K562 (cell line): ENCODE data around the gene ANKLE1. TPM values are rescaled to one million over a fixed set of nuclear protein-coding genes. Genes with fewer than 3 reads are reported as not detected.

Experiments used
- ARHGAP35 ChIP-seq: fragments of 450-650 bp; IDR thresholded peaks from 2 replicates; pipeline ENCODE4 v1.6.1; 2018; ENCODE audit not compliant: partially characterized antibody
- CLOCK ChIP-seq: fragments of 250-450 bp; sonication (Bioruptor Pico); IDR thresholded peaks from 2 replicates; pipeline ENCODE4 v1.4.0; 2020; ENCODE audit warnings: mild to moderate bottlenecking, moderate library complexity, borderline replicate concordance
- CREB3L1 ChIP-seq: fragments of 450-650 bp; IDR thresholded peaks from 2 replicates; pipeline ENCODE4 v1.6.1; 2014; ENCODE audit warnings: low read depth, mild to moderate bottlenecking, moderate library complexity, borderline replicate concordance
- DNMT1 ChIP-seq: fragments of 450-650 bp; IDR thresholded peaks from 2 replicates; pipeline ENCODE4 v1.6.1; 2016; ENCODE audit warnings: antibody characterized with exemption, mild to moderate bottlenecking
- HDAC8 ChIP-seq: fragments of 450-650 bp; IDR thresholded peaks from 2 replicates; pipeline ENCODE4 v1.6.1; 2016; ENCODE audit warnings: mild to moderate bottlenecking, missing genetic modification characterization, moderate library complexity, missing compliant biosample characterization
- HMGXB4 ChIP-seq: sonication (generic); formaldehyde crosslinking; IDR thresholded peaks from 2 replicates; pipeline ENCODE4 v1.8.1; 2023; ENCODE audit warnings: mild to moderate bottlenecking, missing genetic modification reagents
- HSF4 ChIP-seq: fragments of 250-450 bp; sonication (Bioruptor Pico); IDR thresholded peaks from 2 replicates; pipeline ENCODE4 v2.1.2; 2022; ENCODE audit warnings: mild to moderate bottlenecking, moderate library complexity, borderline replicate concordance
- KLF16 ChIP-seq: IDR thresholded peaks from 2 replicates; pipeline ENCODE4 v1.6.1; 2016; ENCODE audit warnings: antibody characterized with exemption
- L3MBTL2 ChIP-seq: fragments of 450-650 bp; IDR thresholded peaks from 2 replicates; pipeline ENCODE4 v1.6.1; 2016; ENCODE audit warnings: mild to moderate bottlenecking, moderate library complexity
- LEF1 ChIP-seq: fragments of 450-650 bp; IDR thresholded peaks from 2 replicates; pipeline ENCODE4 v1.6.1; 2016; ENCODE audit warnings: mild to moderate bottlenecking
- NCOA6 ChIP-seq: fragments of 450-650 bp; IDR thresholded peaks from 2 replicates; pipeline ENCODE4 v1.6.1; 2017; ENCODE audit warnings: mild to moderate bottlenecking
- PCBP1 ChIP-seq: fragments of 200-400 bp; formaldehyde crosslinking; IDR thresholded peaks from 2 replicates; pipeline ENCODE4 v1.6.1; 2018; ENCODE audit warnings: mild to moderate bottlenecking, low read depth, low read length; ENCODE audit not compliant: poor library complexity, severe bottlenecking
- SRSF1 ChIP-seq: fragments of 200-400 bp; formaldehyde crosslinking; IDR thresholded peaks from 2 replicates; pipeline ENCODE4 v1.6.1; 2017; ENCODE audit warnings: mild to moderate bottlenecking, low read depth, low read length, moderate library complexity
- ZBTB26 ChIP-seq: fragments of 450-650 bp; formaldehyde crosslinking; IDR thresholded peaks from 2 replicates; pipeline ENCODE4 v1.4.0; 2022; ENCODE audit warnings: missing genetic modification characterization
- ZNF316 ChIP-seq: fragments of 450-650 bp; IDR thresholded peaks from 2 replicates; pipeline ENCODE4 v1.6.1; 2016
- ZNF592 ChIP-seq: fragments of 450-650 bp; IDR thresholded peaks from 2 replicates; pipeline ENCODE4 v1.6.1; 2017; ENCODE audit warnings: antibody characterized with exemption, mild to moderate bottlenecking
- polyA plus RNA-seq, 8 experiments: library from polyadenylated mRNA; depleted of rRNA in 4 of 8; stranded (reverse) in 5 of 8; unstranded in 3 of 8; fragments of >200 nt; fragmentation: Nextera tagmentation in 2 of 8; fragmentation: Illumina TruSeq in 1 of 8; extraction: Ambion mirVana in 2 of 8; extraction: Trizol in 1 of 8; gene quantifications; 2 replicates each; pipeline versions ENCODE4 v1.2.1 to v1.2.3, GENCODE V29; 2011 to 2014; ENCODE audit warnings: inconsistent platforms in 1 of 8, missing spikeins in 1 of 8
- total RNA-seq, 7 experiments: library from RNA; depleted of rRNA in 6 of 7; stranded (reverse); fragments of >200 nt in 6 of 7; fragmentation: Illumina TruSeq in 2 of 7; extraction: Trizol in 2 of 7; gene quantifications; 2 replicates each; pipeline versions ENCODE4 v1.2.1 to v1.2.3, GENCODE V29; 2011 to 2021; ENCODE audit warnings: low replicate concordance in 1 of 7

Gene ANKLE1
- total and polyA plus RNA-seq, 9 of the 15 experiments (the other 6 are each of a cell fraction or from before 2014, with no cell fraction given): 0.63 to 9.2 (median 2.9) TPM

GRCh38 chr19:17333611-17334413 is 52.1 kb downstream of the ANKLE1 start (continued):
- no peak for TF ChIP-seq ZNF592
- TF ChIP-seq SRSF1: no peak
- TF ChIP-seq CREB3L1: no peak
- TF ChIP-seq ARHGAP35: no peak
- no peak for TF ChIP-seq CLOCK (CRISPR knock-in tag)
- peak; percentile 77 for TF ChIP-seq LEF1
- 0 out of 2 replicates have a peak, but pooled peaks have one; percentile 7 for TF ChIP-seq HMGXB4 (CRISPR knock-in tag)
- TF ChIP-seq HSF4: no peak
- TF ChIP-seq DNMT1: no peak
- TF ChIP-seq KLF16: no peak
- no peak for TF ChIP-seq ZNF316
- TF ChIP-seq HDAC8 (tag): no peak
- TF ChIP-seq NCOA6: no peak
- no peak for TF ChIP-seq L3MBTL2
- TF ChIP-seq PCBP1: no peak
- TF ChIP-seq ZBTB26 (CRISPR knock-in tag): peak; percentile 42; the same call in 1 of the 2 replicates
